K562 (cell line): ENCODE results near the gene ANKRD7. TPM values are rescaled to one million over a fixed set of nuclear protein-coding genes. Genes with fewer than 3 reads are reported as not detected.

Source experiments
- ATF3 ChIP-seq, 2 experiments: fragments of 450-650 bp in 1 of 2; sonication (generic) in 1 of 2; formaldehyde crosslinking in 1 of 2; IDR thresholded peaks in 1 of 2; conservative IDR thresholded peaks in 1 of 2; 2 replicates each; pipeline versions ENCODE4 v1.6.1 to v1.8.1; 2016 to 2023; ENCODE audit warnings: mild to moderate bottlenecking in 2 of 2, moderate library complexity in 2 of 2, inconsistent platforms in 1 of 2, missing genetic modification reagents in 1 of 2
- DPF2 ChIP-seq: fragments of 450-650 bp; IDR thresholded peaks from 2 replicates; pipeline ENCODE4 v1.6.1; 2016
- FOXM1 ChIP-seq, 2 experiments: fragments of 450-650 bp in 1 of 2; sonication (generic) in 1 of 2; formaldehyde crosslinking in 1 of 2; IDR thresholded peaks; 2 replicates each; pipeline versions ENCODE4 v1.6.1 to v1.9.0; 2017 to 2022; ENCODE audit warnings: low read depth in 2 of 2, mild to moderate bottlenecking in 2 of 2, missing genetic modification reagents in 1 of 2, moderate library complexity in 1 of 2
- JUND ChIP-seq, 2 experiments: IDR thresholded peaks; 2 replicates in 1 of 2; 3 replicates in 1 of 2; pipeline ENCODE4 v1.6.1; 2011; ENCODE audit warnings: borderline replicate concordance in 2 of 2, low read depth in 2 of 2, low read length in 2 of 2, improper control_type of control experiment in 1 of 2, missing biosample characterization in 1 of 2, missing genetic modification characterization in 1 of 2, missing genetic modification reagents in 1 of 2
- KHSRP ChIP-seq: fragments of 450-650 bp; IDR thresholded peaks from 2 replicates; pipeline ENCODE4 v1.6.1; 2017
- LCOR ChIP-seq: sonication (generic); formaldehyde crosslinking; IDR thresholded peaks from 2 replicates; pipeline ENCODE4 v1.8.0; 2022; ENCODE audit warnings: mild to moderate bottlenecking, missing genetic modification reagents
- MLX ChIP-seq, 2 experiments: fragments of 450-650 bp in 1 of 2; sonication (generic) in 1 of 2; formaldehyde crosslinking; conservative IDR thresholded peaks; 2 replicates each; pipeline versions ENCODE4 v1.4.0 to v1.8.1; 2020 to 2022; ENCODE audit warnings: mild to moderate bottlenecking in 1 of 2, missing genetic modification reagents in 1 of 2
- NR2F6 ChIP-seq: fragments of 450-650 bp; formaldehyde crosslinking; IDR thresholded peaks from 2 replicates; pipeline ENCODE4 v1.4.0; 2020; ENCODE audit warnings: mild to moderate bottlenecking
- PCBP1 ChIP-seq: fragments of 200-400 bp; formaldehyde crosslinking; IDR thresholded peaks from 2 replicates; pipeline ENCODE4 v1.6.1; 2018; ENCODE audit warnings: mild to moderate bottlenecking, low read depth, low read length; ENCODE audit not compliant: poor library complexity, severe bottlenecking
- REST ChIP-seq, 2 experiments: fragments of 450-650 bp; formaldehyde crosslinking in 1 of 2; IDR thresholded peaks; 2 replicates each; pipeline versions ENCODE4 v1.4.0 to v1.6.1; 2014 to 2020; ENCODE audit warnings: mild to moderate bottlenecking in 2 of 2, borderline replicate concordance in 1 of 2, low read depth in 1 of 2
- THRA ChIP-seq: fragments of 450-650 bp; IDR thresholded peaks from 2 replicates; pipeline ENCODE4 v1.6.1; 2017; ENCODE audit warnings: mild to moderate bottlenecking, moderate library complexity
- ZC3H11A ChIP-seq: IDR thresholded peaks from 2 replicates; pipeline ENCODE4 v1.6.1; 2012; ENCODE audit warnings: low read depth, low read length, improper control_type of control experiment
- ZNF354B ChIP-seq: fragments of 250-450 bp; sonication (Bioruptor Pico); IDR thresholded peaks from 2 replicates; pipeline ENCODE4 v1.4.0; 2020
- ZSCAN29 ChIP-seq: fragments of 450-650 bp; IDR thresholded peaks from 2 replicates; pipeline ENCODE4 v1.6.1; 2017
- polyA plus RNA-seq, 8 experiments: library from polyadenylated mRNA; depleted of rRNA in 4 of 8; stranded (reverse) in 5 of 8; unstranded in 3 of 8; fragments of >200 nt; fragmentation: Nextera tagmentation in 2 of 8; fragmentation: Illumina TruSeq in 1 of 8; extraction: Ambion mirVana in 2 of 8; extraction: Trizol in 1 of 8; gene quantifications; 2 replicates each; pipeline versions ENCODE4 v1.2.1 to v1.2.3, GENCODE V29; 2011 to 2014; ENCODE audit warnings: inconsistent platforms in 1 of 8, missing spikeins in 1 of 8
- total RNA-seq, 7 experiments: library from RNA; depleted of rRNA in 6 of 7; stranded (reverse); fragments of >200 nt in 6 of 7; fragmentation: Illumina TruSeq in 2 of 7; extraction: Trizol in 2 of 7; gene quantifications; 2 replicates each; pipeline versions ENCODE4 v1.2.1 to v1.2.3, GENCODE V29; 2011 to 2021; ENCODE audit warnings: low replicate concordance in 1 of 7

ANKRD7 gene
- total and polyA plus RNA-seq, 9 of the 15 experiments (the other 6 are each of a cell fraction or from before 2014, with no cell fraction given): 0.33 TPM; not detected in 8

- TF ChIP-seq THRA: no peak
- no peak; a peak in 1 of 4 replicates for TF ChIP-seq MLX (CRISPR knock-in tag; conservative IDR thresholded peaks at IDR 0.05)
- peak; percentile 69 for TF ChIP-seq DPF2
- peak; percentile 77 for TF ChIP-seq REST (IDR thresholded peaks at IDR 0.05; ENCODE audit: borderline replicate concordance)
- peak; percentile 83; the same call in 1 of the 2 replicates for TF ChIP-seq REST (CRISPR knock-in tag; IDR thresholded peaks at IDR 0.05; ENCODE audit: low read depth)
- TF ChIP-seq ZNF354B: 0 out of 2 replicates have a peak, but pooled peaks have one; percentile 58
- TF ChIP-seq PCBP1: peak; percentile 96
- TF ChIP-seq KHSRP: no peak
- peak; percentile 97 for TF ChIP-seq LCOR (CRISPR knock-in tag)
- TF ChIP-seq ZSCAN29: no peak
- TF ChIP-seq JUND (IDR thresholded peaks at IDR 0.05; ENCODE audit: borderline replicate concordance, low read depth, low read length): peak; percentile 14
- TF ChIP-seq JUND (tag; IDR thresholded peaks at IDR 0.05; ENCODE audit: borderline replicate concordance, low read depth, low read length): no peak; the same call in 2 of the 3 replicates
- TF ChIP-seq NR2F6 (CRISPR knock-in tag): 0 out of 2 replicates have a peak, but pooled peaks have one; percentile 69
- peak; percentile 71 for TF ChIP-seq FOXM1 (IDR thresholded peaks at IDR 0.05; ENCODE audit: low read depth)
- TF ChIP-seq FOXM1 (CRISPR knock-in tag; IDR thresholded peaks at IDR 0.05; ENCODE audit: low read depth): peak; percentile 58; the same call in 1 of the 2 replicates
- TF ChIP-seq ATF3 (IDR thresholded peaks at IDR 0.05): no peak
- TF ChIP-seq ATF3 (CRISPR knock-in tag; conservative IDR thresholded peaks at IDR 0.05): peak; percentile 55; the same call in 1 of the 2 replicates
- peak; percentile 42; the same call in 1 of the 2 replicates for TF ChIP-seq ZC3H11A
Measured at GRCh38 chr7:118183786-118184564, 40.5 kb upstream of the ANKRD7 start, which contains the start of gene LSM8 (continued).
